GM23248 (cell line): ENCODE results near the gene XPC. TPM values are rescaled to one million over a fixed set of nuclear protein-coding genes. Genes with fewer than 3 reads are reported as not detected.
A peak's percentile ranks its signal among the peaks of the same experiment; 100 is the strongest.

Experiments
- DNase-seq: peaks from one replicate; pipeline ENCODE4 v3.0.0-alpha.2; 2015
- H2AFZ ChIP-seq: fragments of 200-600 bp; sonication (generic); 2 replicates; pipeline ENCODE4 v1.6.1; 2016; ENCODE audit warnings: antibody characterized with exemption
- H3F3A ChIP-seq: fragments of 200-600 bp; sonication (generic); 2 replicates; pipeline ENCODE4 v1.6.1; 2016; ENCODE audit warnings: mild to moderate bottlenecking, antibody characterized with exemption, mixed run types; ENCODE audit not compliant: insufficient read depth
- H3K27ac ChIP-seq: fragments of 200-600 bp; sonication (generic); 2 replicates; pipeline ENCODE4 v1.5.1; 2016; ENCODE audit warnings: mild to moderate bottlenecking
- H3K27me3 ChIP-seq: fragments of 200-600 bp; sonication (generic); replicated peaks from 2 replicates; pipeline ENCODE4 v1.6.1; 2016; ENCODE audit warnings: mild to moderate bottlenecking; ENCODE audit not compliant: insufficient read depth
- H3K36me3 ChIP-seq: fragments of 200-600 bp; sonication (generic); 2 replicates; pipeline ENCODE4 v1.6.1; 2016; ENCODE audit warnings: low read depth, mild to moderate bottlenecking
- H3K4me1 ChIP-seq: fragments of 200-600 bp; sonication (generic); 2 replicates; pipeline ENCODE4 v1.6.1; 2016; ENCODE audit warnings: mild to moderate bottlenecking; ENCODE audit not compliant: insufficient read depth
- H3K4me2 ChIP-seq: fragments of 200-600 bp; sonication (generic); one replicate; pipeline ENCODE4 v1.6.1; 2016; ENCODE audit warnings: mild to moderate bottlenecking; ENCODE audit not compliant: unreplicated experiment
- H3K4me3 ChIP-seq: fragments of 200-600 bp; sonication (generic); 2 replicates; pipeline ENCODE4 v1.5.1; 2016; ENCODE audit warnings: mild to moderate bottlenecking
- H3K79me2 ChIP-seq: fragments of 200-600 bp; sonication (generic); 2 replicates; pipeline ENCODE4 v1.6.1; 2016; ENCODE audit warnings: mild to moderate bottlenecking; ENCODE audit not compliant: insufficient read depth
- H3K9ac ChIP-seq: fragments of 200-600 bp; sonication (generic); 2 replicates; pipeline ENCODE4 v1.6.1; 2016; ENCODE audit warnings: mild to moderate bottlenecking
- H3K9me2 ChIP-seq: fragments of 200-600 bp; sonication (generic); 2 replicates; pipeline ENCODE4 v1.6.1; 2016; ENCODE audit warnings: mixed run types, mild to moderate bottlenecking, moderate library complexity; ENCODE audit not compliant: insufficient read depth
- H3K9me3 ChIP-seq: fragments of 200-600 bp; sonication (generic); one replicate; pipeline ENCODE4 v1.6.1; 2017; ENCODE audit warnings: low read depth
- H4K20me1 ChIP-seq: fragments of 200-600 bp; sonication (generic); 2 replicates; pipeline ENCODE4 v1.6.0; 2016; ENCODE audit not compliant: insufficient read depth
- EZH2 ChIP-seq: fragments of 200-600 bp; sonication (generic); IDR thresholded peaks from 2 replicates; pipeline ENCODE4 v1.6.1; 2018; ENCODE audit warnings: antibody characterized with exemption, mild to moderate bottlenecking; ENCODE audit not compliant: insufficient read depth, poor library complexity, severe bottlenecking
- EZH2phosphoT487 ChIP-seq: fragments of 200-600 bp; sonication (generic); IDR thresholded peaks from 2 replicates; pipeline ENCODE4 v1.6.1; 2018; ENCODE audit warnings: antibody characterized with exemption, moderate library complexity, mild to moderate bottlenecking, low read depth; ENCODE audit not compliant: insufficient read depth
- WGBS, 2 experiments: methylation state at CpG; one replicate each; pipeline ENCODE4 v1.1.6; 2015 to 2017; ENCODE audit warnings: low lambda C conversion rate in 2 of 2, low coverage in 1 of 2; ENCODE audit errors: missing lambda C conversion rate in 2 of 2; 5-methylcytosine and 5-hydroxymethylcytosine counted together
- in situ Hi-C: fragments of 300-500 bp; cut with MboI; formaldehyde crosslinking; loops from 2 replicates; pipeline ENCODE4 v1.15.0; 2020
- polyA plus RNA-seq: library from polyadenylated mRNA; unstranded; fragments of >200 nt; fragmentation: Nextera tagmentation; extraction: Ambion mirVana; gene quantifications from 2 replicates; pipeline ENCODE4 v1.2.1, GENCODE V29; 2016
- total RNA-seq: library from RNA; depleted of rRNA; stranded (reverse); fragments of >200 nt; shearing (Covaris generic); gene quantifications from 2 replicates; pipeline ENCODE4 v1.2.3, GENCODE V29; 2014

The XPC gene
- total and polyA plus RNA-seq, 2 experiments from 2014 or later: 42.4 to 62.1 TPM

GRCh38 chr3:14210290-14210688 is 31.9 kb upstream of the XPC start:
- Histone ChIP-seq H3K4me3 (0 out of 2 replicates have a peak overlapping the region, but pooled peaks have one; percentile 18), H3K9me2 (no peaks in the 10 kb centered on the region), H3K27ac (peak overlapping the region; percentile 47; the same call in 1 of the 2 replicates), H3K9ac (no peak overlapping the region), H3K36me3 (no peaks in the 10 kb centered on the region), H3K9me3 (no peaks in the 10 kb centered on the region), H2AFZ (no peak overlapping the region), H3K4me1 (peaks cover 34% of the 10 kb centered on the region), H3F3A (peaks cover 17% of the 10 kb centered on the region), H4K20me1 (no peaks in the 10 kb centered on the region), H3K4me2 (peak overlapping the region; percentile 81), H3K27me3 (no peaks in the 10 kb centered on the region), H3K79me2 (no peaks in the 10 kb centered on the region)
- DNase-seq: no peak
- in situ Hi-C loops: no loop called here
- 67 to 68% methylated on average over 3 of the region's 3 CpGs for WGBS, 2 experiments
- TF ChIP-seq EZH2 (no peak), EZH2phosphoT487 (no peak)

- H3K36me3 ChIP-seq: no peaks in the 10 kb centered on the region
- no peaks in the 10 kb centered on the region for H4K20me1 ChIP-seq
- H3K79me2 ChIP-seq: no peaks in the 10 kb centered on the region
- WGBS, 2 experiments: 43 to 44% methylated on average over 14 of the region's 14 CpGs
- DNase-seq: peak; percentile 50
- in situ Hi-C loops: no loop called here
- H3K9me3 ChIP-seq: no peaks in the 10 kb centered on the region
- H3K4me2 ChIP-seq: peak overlapping the region; percentile 81
- no peak overlapping the region for H3K4me3 ChIP-seq
- peaks cover 34% of the 10 kb centered on the region for H3K4me1 ChIP-seq
- no peak overlapping the region for H3K27ac ChIP-seq
- H3K9me2 ChIP-seq: no peaks in the 10 kb centered on the region
- no peak overlapping the region for H2AFZ ChIP-seq
- no peaks in the 10 kb centered on the region for H3K27me3 ChIP-seq
- H3F3A ChIP-seq: peaks cover 17% of the 10 kb centered on the region
- no peak for TF ChIP-seq EZH2phosphoT487
- no peak for TF ChIP-seq EZH2
- no peak overlapping the region for H3K9ac ChIP-seq
These were observed 31.3 kb upstream of the XPC start for GRCh38 chr3:14209581-14210289.

GRCh38 chr3:14208977-14209394 is 30.6 kb upstream of the XPC start:
- H3K27ac ChIP-seq: no peak overlapping the region
- in situ Hi-C loops: no loop called here
- no peaks in the 10 kb centered on the region for H3K36me3 ChIP-seq
- H2AFZ ChIP-seq: no peak overlapping the region
- no peak for TF ChIP-seq EZH2
- no peak for TF ChIP-seq EZH2phosphoT487
- H4K20me1 ChIP-seq: no peaks in the 10 kb centered on the region
- peaks cover 17% of the 10 kb centered on the region for H3F3A ChIP-seq
- H3K4me2 ChIP-seq: no peak overlapping the region
- no peaks in the 10 kb centered on the region for H3K79me2 ChIP-seq
- no peak for DNase-seq
- H3K4me1 ChIP-seq: peaks cover 36% of the 10 kb centered on the region
- H3K9me3 ChIP-seq: no peaks in the 10 kb centered on the region
- no peak overlapping the region for H3K4me3 ChIP-seq
- 80 to 82% methylated on average over 5 of the region's 5 CpGs for WGBS, 2 experiments
- H3K27me3 ChIP-seq: no peaks in the 10 kb centered on the region
- H3K9ac ChIP-seq: no peak overlapping the region
- no peaks in the 10 kb centered on the region for H3K9me2 ChIP-seq

- H3F3A ChIP-seq: peaks cover 17% of the 10 kb centered on the region
- no peaks in the 10 kb centered on the region for H3K27me3 ChIP-seq
- H4K20me1 ChIP-seq: no peaks in the 10 kb centered on the region
- no peaks in the 10 kb centered on the region for H3K79me2 ChIP-seq
- H3K9me2 ChIP-seq: no peaks in the 10 kb centered on the region
- no peak overlapping the region for H3K4me3 ChIP-seq
- H3K36me3 ChIP-seq: no peaks in the 10 kb centered on the region
- H3K4me2 ChIP-seq: no peak overlapping the region
- no peak overlapping the region for H3K27ac ChIP-seq
- no peak overlapping the region for H3K9ac ChIP-seq
- no peak for TF ChIP-seq EZH2phosphoT487
- TF ChIP-seq EZH2: no peak
- peaks cover 43% of the 10 kb centered on the region for H3K4me1 ChIP-seq
- H3K9me3 ChIP-seq: no peaks in the 10 kb centered on the region
- 91 to 96% methylated on average over 4 of the region's 4 CpGs for WGBS, 2 experiments
- no peak overlapping the region for H2AFZ ChIP-seq
- in situ Hi-C loops: no loop called here
- DNase-seq: no peak
These were observed 29.8 kb upstream of the XPC start for GRCh38 chr3:14208168-14208567.
